Liver (tissue), 9 donors: ENCODE measurements around the gene CDK11B. TPM values are rescaled to one million over a fixed set of nuclear protein-coding genes. Genes with fewer than 3 reads are reported as not detected.

Experiments
- DNase-seq: peaks from one replicate; pipeline ENCODE4 v3.0.0-alpha.2; 2017; ENCODE audit warnings: low spot score
- H3K27ac ChIP-seq, 2 donors: one replicate each; pipeline ENCODE4 v1.7.0; 2013; ENCODE audit warnings: inconsistent platforms in 2 of 2, low read length in 2 of 2, control low read depth in 1 of 2, low read depth in 1 of 2, mild to moderate bottlenecking in 1 of 2
- H3K27me3 ChIP-seq, 4 donors: one replicate each; pipeline versions ENCODE4 v1.6.1 to v1.7.0; 2013; ENCODE audit warnings: low read length in 3 of 4, inconsistent platforms in 1 of 4, mild to moderate bottlenecking in 1 of 4, moderate library complexity in 1 of 4; ENCODE audit not compliant: control insufficient read depth in 4 of 4, insufficient read depth in 4 of 4
- H3K36me3 ChIP-seq, 4 donors: one replicate each; pipeline versions ENCODE4 v1.6.1 to v1.7.0; 2013; ENCODE audit warnings: low read length in 3 of 4, mild to moderate bottlenecking in 3 of 4, low read depth in 1 of 4, moderate library complexity in 1 of 4; ENCODE audit not compliant: control insufficient read depth in 4 of 4, insufficient read depth in 3 of 4
- H3K4me1 ChIP-seq, 4 donors: one replicate each; pipeline versions ENCODE4 v1.6.1 to v1.7.0; 2013; ENCODE audit warnings: low read length in 3 of 4, mild to moderate bottlenecking in 3 of 4, moderate library complexity in 1 of 4; ENCODE audit not compliant: control insufficient read depth in 4 of 4, insufficient read depth in 4 of 4
- H3K4me3 ChIP-seq, 3 donors: one replicate each; pipeline versions ENCODE4 v1.6.1 to v1.7.0; 2013; ENCODE audit warnings: low read length in 3 of 3, control low read depth in 1 of 3, low read depth in 1 of 3, mild to moderate bottlenecking in 1 of 3
- H3K9ac ChIP-seq, 2 donors: one replicate each; pipeline ENCODE4 v1.7.0; 2013; ENCODE audit warnings: low read length in 2 of 2, mild to moderate bottlenecking in 2 of 2, moderate library complexity in 2 of 2, control low read depth in 1 of 2, low read depth in 1 of 2
- H3K9me3 ChIP-seq, 4 donors: one replicate each; pipeline versions ENCODE4 v1.6.1 to v1.7.0; 2013; ENCODE audit warnings: low read length in 3 of 4; ENCODE audit not compliant: control insufficient read depth in 4 of 4
- ATF3 ChIP-seq: IDR thresholded peaks from 2 replicates; pipeline ENCODE4 v1.6.1; 2016; ENCODE audit warnings: antibody characterized with exemption
- EGR1 ChIP-seq, 2 donors: IDR thresholded peaks; 2 replicates each; pipeline ENCODE4 v1.6.1; 2016 to 2018; ENCODE audit warnings: antibody characterized with exemption in 2 of 2, low read depth in 2 of 2
- FOXA1 ChIP-seq: IDR thresholded peaks from 2 replicates; pipeline ENCODE4 v1.6.1; 2016; ENCODE audit warnings: antibody characterized with exemption
- HNF4A ChIP-seq, 2 donors: conservative IDR thresholded peaks; 2 replicates each; pipeline ENCODE4 v1.6.1; 2016; ENCODE audit warnings: antibody characterized with exemption in 2 of 2, mild to moderate bottlenecking in 2 of 2
- HNF4G ChIP-seq: IDR thresholded peaks from 2 replicates; pipeline ENCODE4 v1.6.1; 2016; ENCODE audit warnings: antibody characterized with exemption
- JUND ChIP-seq, 2 donors: IDR thresholded peaks; 2 replicates each; pipeline ENCODE4 v1.6.1; 2016; ENCODE audit warnings: antibody characterized with exemption in 2 of 2
- MAX ChIP-seq: IDR thresholded peaks from 2 replicates; pipeline ENCODE4 v1.6.1; 2016; ENCODE audit warnings: antibody characterized with exemption
- REST ChIP-seq: IDR thresholded peaks from 2 replicates; pipeline ENCODE4 v1.6.1; 2016; ENCODE audit warnings: antibody characterized with exemption, mild to moderate bottlenecking
- TAF1 ChIP-seq: conservative IDR thresholded peaks from 2 replicates; pipeline ENCODE4 v1.6.1; 2016; ENCODE audit warnings: antibody characterized with exemption, mild to moderate bottlenecking
- YY1 ChIP-seq: IDR thresholded peaks from 2 replicates; pipeline ENCODE4 v1.6.1; 2016; ENCODE audit warnings: antibody characterized with exemption, mild to moderate bottlenecking
- ZBTB33 ChIP-seq: IDR thresholded peaks from 2 replicates; pipeline ENCODE4 v1.6.1; 2016; ENCODE audit warnings: antibody characterized with exemption
- WGBS: extraction: QIAGEN DNeasy Blood & Tissue Kit; methylation state at CpG from one replicate; pipeline ENCODE4 v1.1.7; 2013; 5-methylcytosine and 5-hydroxymethylcytosine counted together
- polyA plus RNA-seq, 2 donors: library from polyadenylated mRNA; stranded (reverse) in 1 of 2; unstranded in 1 of 2; fragments of 200-250 nt in 1 of 2; fragments of >200 nt in 1 of 2; fragmentation: Nextera tagmentation in 1 of 2; extraction: Ambion mirVana in 1 of 2; gene quantifications; one replicate each; pipeline versions ENCODE4 v1.2.1 to v1.2.3, GENCODE V29; 2013 to 2015
- total RNA-seq, 2 donors: library from RNA; depleted of rRNA; stranded (reverse); fragments of >200 nt; gene quantifications; one replicate each; pipeline ENCODE4 v1.2.3, GENCODE V29; 2014
- donor health status: healthy.
- donor health status: healthy.
- donor health status: healthy.
- donor health status: healthy.
- donor health status: healthy.

Gene CDK11B
- total and polyA plus RNA-seq, 4 donors, result 5.1 to 12.2 (median 7.4) TPM

- no peak overlapping the region for H3K9ac ChIP-seq
- no peaks in the 10 kb centered on the region for H3K27me3 ChIP-seq
- TF ChIP-seq HNF4G (no peak), EGR1 (IDR thresholded peaks at IDR 0.05; ENCODE audit: low read depth in 2 of 2) (no peak), ATF3 (no peak), MAX (no peak), JUND (IDR thresholded peaks at IDR 0.05) (no peak), REST (no peak), FOXA1 (no peak)
- no peaks in the 10 kb centered on the region for H3K9me3 ChIP-seq
- DNase-seq, result no peak
- H3K27ac ChIP-seq, result no peak overlapping the region
- no peaks in the 10 kb centered on the region for H3K36me3 ChIP-seq
- no peak overlapping the region for H3K4me3 ChIP-seq
- 92% methylated on average over 13 of the region's 13 CpGs for WGBS
- H3K4me1 ChIP-seq, result peaks cover 0 to 10% (median 8%) of the 10 kb centered on the region in 4 donors
Observed at GRCh38 chr1:1606232-1606631, 52.6 kb downstream of the CDK11B start.

- H3K27ac ChIP-seq, result no peak overlapping the region
- no peak overlapping the region for H3K4me3 ChIP-seq
- no peak for DNase-seq
- H3K9me3 ChIP-seq, result no peaks in the 10 kb centered on the region
- TF ChIP-seq TAF1, result no peak
- no peak for TF ChIP-seq FOXA1
- no peak for TF ChIP-seq EGR1 (IDR thresholded peaks at IDR 0.05; ENCODE audit: low read depth in 2 of 2)
- TF ChIP-seq JUND (IDR thresholded peaks at IDR 0.05), result no peak
- TF ChIP-seq HNF4A (conservative IDR thresholded peaks at IDR 0.05), result no peak
- TF ChIP-seq YY1, result no peak
- TF ChIP-seq ZBTB33, result no peak
- no peak for TF ChIP-seq MAX
- no peak for TF ChIP-seq HNF4G
- no peak overlapping the region for H3K9ac ChIP-seq
- peaks cover 0 to 8% (median 3%) of the 10 kb centered on the region in 4 donors for H3K4me1 ChIP-seq
- 88% methylated on average over 17 of the region's 17 CpGs for WGBS
- H3K27me3 ChIP-seq, result peaks cover 0 to 3% (median 0%) of the 10 kb centered on the region in 4 donors
- no peaks in the 10 kb centered on the region for H3K36me3 ChIP-seq
Observed at GRCh38 chr1:1605724-1606123, 53.1 kb downstream of the CDK11B start.
